ENCODE results near the gene SORCS1.

Gene SORCS1

DNA sequence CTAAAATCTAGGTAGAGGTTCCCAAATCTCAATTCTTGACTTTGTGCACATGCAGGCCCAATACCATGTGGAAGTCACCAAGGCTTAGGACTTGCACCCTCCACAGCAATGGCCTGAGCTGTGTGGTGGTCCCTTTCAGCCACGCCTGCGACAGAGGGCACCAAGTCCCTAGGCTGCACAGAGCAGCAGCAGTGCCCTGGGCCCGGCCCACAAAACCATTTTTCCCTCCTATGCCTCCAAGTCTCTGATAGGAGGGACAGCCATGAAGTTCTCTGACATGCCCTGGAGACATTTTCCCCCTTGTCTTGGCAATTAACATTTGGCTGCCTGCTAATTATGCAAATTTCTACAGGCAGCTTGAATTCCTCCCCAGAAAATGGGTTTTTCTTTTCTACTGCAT lies 375.5 kb downstream of the SORCS1 start:
- Histone ChIP-seq H3K36me3 (ENCODE audit: control insufficient read depth in 5 of 5, insufficient read depth in 5 of 5, low read length in 5 of 5) (no peaks in the 10 kb centered on the region), H3K27ac (ENCODE audit: low read depth, low read length) (no peak overlapping the region), H3K4me1 (ENCODE audit: control insufficient read depth in 5 of 5, insufficient read depth in 5 of 5, low read length in 5 of 5) (no peaks in the 10 kb centered on the region), H3K4me3 (ENCODE audit: low read depth in 1 of 5, low read length in 5 of 5) (no peak overlapping the region), H3K9ac (ENCODE audit: low read length in 5 of 5) (no peak overlapping the region), H3K27me3 (ENCODE audit: control insufficient read depth in 5 of 5, insufficient read depth in 4 of 5, low read length in 5 of 5) (no peaks in the 10 kb centered on the region), H3K9me3 (ENCODE audit: control insufficient read depth in 5 of 5, low read length in 5 of 5) (no peaks in the 10 kb centered on the region)

GRCh38 chr10:106785528-106785927 lies 379.0 kb downstream of the SORCS1 start:
- no peak overlapping the region for H3K9ac ChIP-seq (ENCODE audit: low read length in 5 of 5)

GRCh38 chr10:106780632-106781031 lies 383.9 kb downstream of the SORCS1 start:
- no peaks in the 10 kb centered on the region for H3K27me3 ChIP-seq (ENCODE audit: control insufficient read depth in 5 of 5, insufficient read depth in 4 of 5, low read length in 5 of 5)
- no peaks in the 10 kb centered on the region for H3K4me1 ChIP-seq (ENCODE audit: control insufficient read depth in 5 of 5, insufficient read depth in 5 of 5, low read length in 5 of 5)
- H3K9ac ChIP-seq (ENCODE audit: low read length in 5 of 5) = no peak overlapping the region
- no peaks in the 10 kb centered on the region for H3K36me3 ChIP-seq (ENCODE audit: control insufficient read depth in 5 of 5, insufficient read depth in 5 of 5, low read length in 5 of 5)
- H3K27ac ChIP-seq (ENCODE audit: low read depth, low read length) = no peak overlapping the region
- H3K4me3 ChIP-seq (ENCODE audit: low read depth in 1 of 5, low read length in 5 of 5) = no peak overlapping the region
- H3K9me3 ChIP-seq (ENCODE audit: control insufficient read depth in 5 of 5, low read length in 5 of 5) = no peaks in the 10 kb centered on the region

More at GRCh38 chr10:106785528-106785927, 379.0 kb downstream of the SORCS1 start:
- H3K4me1 ChIP-seq (ENCODE audit: control insufficient read depth in 5 of 5, insufficient read depth in 5 of 5, low read length in 5 of 5) = no peaks in the 10 kb centered on the region
- H3K4me3 ChIP-seq (ENCODE audit: low read depth in 1 of 5, low read length in 5 of 5) = no peak overlapping the region
- H3K36me3 ChIP-seq (ENCODE audit: control insufficient read depth in 5 of 5, insufficient read depth in 5 of 5, low read length in 5 of 5) = no peaks in the 10 kb centered on the region
- no peaks in the 10 kb centered on the region for H3K27me3 ChIP-seq (ENCODE audit: control insufficient read depth in 5 of 5, insufficient read depth in 4 of 5, low read length in 5 of 5)
- H3K9me3 ChIP-seq (ENCODE audit: control insufficient read depth in 5 of 5, low read length in 5 of 5) = no peaks in the 10 kb centered on the region
- no peak overlapping the region for H3K27ac ChIP-seq (ENCODE audit: low read depth, low read length)

DNA sequence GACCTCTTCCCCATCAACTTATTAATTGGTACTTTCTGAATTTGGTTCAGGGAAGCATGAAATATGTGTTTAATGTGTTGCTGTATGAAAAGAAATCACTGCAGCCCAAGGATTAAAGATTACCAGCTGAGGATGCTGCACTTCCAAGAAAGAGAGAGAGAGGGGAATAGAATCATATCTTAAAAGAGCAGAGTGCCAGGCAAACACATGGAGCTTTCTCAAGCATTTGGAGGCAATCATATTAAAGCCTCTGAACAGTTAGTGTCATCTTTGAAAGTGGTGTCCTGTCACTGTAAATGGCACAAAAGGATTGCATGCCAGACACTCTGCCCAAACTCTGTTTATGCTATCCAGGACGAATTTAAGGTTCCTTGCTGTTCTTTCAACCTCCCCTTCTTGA lies 386.7 kb downstream of the SORCS1 start:
- Histone ChIP-seq H3K36me3 (ENCODE audit: control insufficient read depth in 5 of 5, insufficient read depth in 5 of 5, low read length in 5 of 5) (no peaks in the 10 kb centered on the region), H3K9ac (ENCODE audit: low read length in 5 of 5) (no peak overlapping the region), H3K27me3 (ENCODE audit: control insufficient read depth in 5 of 5, insufficient read depth in 4 of 5, low read length in 5 of 5) (no peaks in the 10 kb centered on the region), H3K4me1 (ENCODE audit: control insufficient read depth in 5 of 5, insufficient read depth in 5 of 5, low read length in 5 of 5) (no peaks in the 10 kb centered on the region), H3K4me3 (ENCODE audit: low read depth in 1 of 5, low read length in 5 of 5) (no peak overlapping the region), H3K27ac (ENCODE audit: low read depth, low read length) (no peak overlapping the region), H3K9me3 (ENCODE audit: control insufficient read depth in 5 of 5, low read length in 5 of 5) (no peaks in the 10 kb centered on the region)

GRCh38 chr10:106775127-106775526 lies 389.4 kb downstream of the SORCS1 start:
- Histone ChIP-seq H3K4me1 (ENCODE audit: control insufficient read depth in 5 of 5, insufficient read depth in 5 of 5, low read length in 5 of 5) (no peaks in the 10 kb centered on the region), H3K36me3 (ENCODE audit: control insufficient read depth in 5 of 5, insufficient read depth in 5 of 5, low read length in 5 of 5) (no peaks in the 10 kb centered on the region), H3K27ac (ENCODE audit: low read depth, low read length) (no peak overlapping the region), H3K4me3 (ENCODE audit: low read depth in 1 of 5, low read length in 5 of 5) (no peak overlapping the region), H3K27me3 (ENCODE audit: control insufficient read depth in 5 of 5, insufficient read depth in 4 of 5, low read length in 5 of 5) (no peaks in the 10 kb centered on the region), H3K9me3 (ENCODE audit: control insufficient read depth in 5 of 5, low read length in 5 of 5) (no peaks in the 10 kb centered on the region), H3K9ac (ENCODE audit: low read length in 5 of 5) (no peak overlapping the region)

DNA sequence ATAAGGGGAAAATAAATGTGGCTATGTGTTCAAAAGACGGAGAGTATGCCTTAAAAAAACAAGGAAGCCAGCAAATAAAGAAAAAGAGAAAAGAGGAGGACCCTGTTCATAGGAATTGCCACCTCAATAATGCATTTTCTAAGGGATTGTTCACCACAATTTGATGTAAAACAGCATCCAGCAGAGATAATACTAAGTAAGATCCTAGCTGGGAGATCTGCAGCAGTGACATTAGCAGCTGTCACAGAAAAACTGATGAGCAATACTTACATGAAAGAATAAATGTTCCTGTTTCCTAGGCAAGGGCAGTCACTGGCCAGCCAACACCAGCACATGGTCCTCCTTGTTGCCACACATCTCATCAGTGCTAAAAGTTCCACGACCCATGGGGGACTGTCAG lies 391.5 kb downstream of the SORCS1 start:
- Histone ChIP-seq H3K27me3 (ENCODE audit: control insufficient read depth in 5 of 5, insufficient read depth in 4 of 5, low read length in 5 of 5) (no peaks in the 10 kb centered on the region), H3K36me3 (ENCODE audit: control insufficient read depth in 5 of 5, insufficient read depth in 5 of 5, low read length in 5 of 5) (no peaks in the 10 kb centered on the region), H3K4me1 (ENCODE audit: control insufficient read depth in 5 of 5, insufficient read depth in 5 of 5, low read length in 5 of 5) (no peaks in the 10 kb centered on the region), H3K9me3 (ENCODE audit: control insufficient read depth in 5 of 5, low read length in 5 of 5) (no peaks in the 10 kb centered on the region), H3K27ac (ENCODE audit: low read depth, low read length) (no peak overlapping the region), H3K9ac (ENCODE audit: low read length in 5 of 5) (no peak overlapping the region), H3K4me3 (ENCODE audit: low read depth in 1 of 5, low read length in 5 of 5) (no peak overlapping the region)

GRCh38 chr10:106771154-106771553 lies 393.4 kb downstream of the SORCS1 start:
- H3K4me1 ChIP-seq (ENCODE audit: control insufficient read depth in 5 of 5, insufficient read depth in 5 of 5, low read length in 5 of 5) = no peaks in the 10 kb centered on the region
- H3K4me3 ChIP-seq (ENCODE audit: low read depth in 1 of 5, low read length in 5 of 5) = no peak overlapping the region
- no peak overlapping the region for H3K9ac ChIP-seq (ENCODE audit: low read length in 5 of 5)
- H3K9me3 ChIP-seq (ENCODE audit: control insufficient read depth in 5 of 5, low read length in 5 of 5) = no peaks in the 10 kb centered on the region
- no peaks in the 10 kb centered on the region for H3K36me3 ChIP-seq (ENCODE audit: control insufficient read depth in 5 of 5, insufficient read depth in 5 of 5, low read length in 5 of 5)
- no peaks in the 10 kb centered on the region for H3K27me3 ChIP-seq (ENCODE audit: control insufficient read depth in 5 of 5, insufficient read depth in 4 of 5, low read length in 5 of 5)
- no peak overlapping the region for H3K27ac ChIP-seq (ENCODE audit: low read depth, low read length)

- H3K9ac ChIP-seq (ENCODE audit: low read length in 5 of 5) = no peak overlapping the region
- no peak overlapping the region for H3K27ac ChIP-seq (ENCODE audit: low read depth, low read length)
- H3K4me1 ChIP-seq (ENCODE audit: control insufficient read depth in 5 of 5, insufficient read depth in 5 of 5, low read length in 5 of 5) = no peaks in the 10 kb centered on the region
- no peak overlapping the region for H3K4me3 ChIP-seq (ENCODE audit: low read depth in 1 of 5, low read length in 5 of 5)
- H3K9me3 ChIP-seq (ENCODE audit: control insufficient read depth in 5 of 5, low read length in 5 of 5) = no peaks in the 10 kb centered on the region
- no peaks in the 10 kb centered on the region for H3K36me3 ChIP-seq (ENCODE audit: control insufficient read depth in 5 of 5, insufficient read depth in 5 of 5, low read length in 5 of 5)
- no peaks in the 10 kb centered on the region for H3K27me3 ChIP-seq (ENCODE audit: control insufficient read depth in 5 of 5, insufficient read depth in 4 of 5, low read length in 5 of 5)
Measured at GRCh38 chr10:106768204-106768603, 396.3 kb downstream of the SORCS1 start.

GRCh38 chr10:106765928-106766327 lies 398.6 kb downstream of the SORCS1 start:
- H3K27ac ChIP-seq (ENCODE audit: low read depth, low read length) = no peak overlapping the region
- no peaks in the 10 kb centered on the region for H3K4me1 ChIP-seq (ENCODE audit: control insufficient read depth in 5 of 5, insufficient read depth in 5 of 5, low read length in 5 of 5)
- no peak overlapping the region for H3K9ac ChIP-seq (ENCODE audit: low read length in 5 of 5)

GRCh38 chr10:106765241-106765754 lies 399.2 kb downstream of the SORCS1 start:
- Histone ChIP-seq H3K9ac (ENCODE audit: low read length in 5 of 5) (no peak overlapping the region), H3K9me3 (ENCODE audit: control insufficient read depth in 5 of 5, low read length in 5 of 5) (no peaks in the 10 kb centered on the region)

More at GRCh38 chr10:106765928-106766327, 398.6 kb downstream of the SORCS1 start:
- Histone ChIP-seq H3K27me3 (ENCODE audit: control insufficient read depth in 5 of 5, insufficient read depth in 4 of 5, low read length in 5 of 5) (no peaks in the 10 kb centered on the region), H3K36me3 (ENCODE audit: control insufficient read depth in 5 of 5, insufficient read depth in 5 of 5, low read length in 5 of 5) (no peaks in the 10 kb centered on the region), H3K4me3 (ENCODE audit: low read depth in 1 of 5, low read length in 5 of 5) (no peak overlapping the region), H3K9me3 (ENCODE audit: control insufficient read depth in 5 of 5, low read length in 5 of 5) (no peaks in the 10 kb centered on the region)

GRCh38 chr10:106764360-106764759 lies 400.1 kb downstream of the SORCS1 start:
- H3K9me3 ChIP-seq (ENCODE audit: control insufficient read depth in 5 of 5, low read length in 5 of 5) = no peaks in the 10 kb centered on the region
- no peaks in the 10 kb centered on the region for H3K27me3 ChIP-seq (ENCODE audit: control insufficient read depth in 5 of 5, insufficient read depth in 4 of 5, low read length in 5 of 5)
- no peak overlapping the region for H3K27ac ChIP-seq (ENCODE audit: low read depth, low read length)
- no peak overlapping the region for H3K4me3 ChIP-seq (ENCODE audit: low read depth in 1 of 5, low read length in 5 of 5)
- H3K36me3 ChIP-seq (ENCODE audit: control insufficient read depth in 5 of 5, insufficient read depth in 5 of 5, low read length in 5 of 5) = no peaks in the 10 kb centered on the region
- no peaks in the 10 kb centered on the region for H3K4me1 ChIP-seq (ENCODE audit: control insufficient read depth in 5 of 5, insufficient read depth in 5 of 5, low read length in 5 of 5)
- H3K9ac ChIP-seq (ENCODE audit: low read length in 5 of 5) = no peak overlapping the region

More at GRCh38 chr10:106765241-106765754, 399.2 kb downstream of the SORCS1 start:
- H3K36me3 ChIP-seq (ENCODE audit: control insufficient read depth in 5 of 5, insufficient read depth in 5 of 5, low read length in 5 of 5) = no peaks in the 10 kb centered on the region
- H3K4me3 ChIP-seq (ENCODE audit: low read depth in 1 of 5, low read length in 5 of 5) = no peak overlapping the region
- H3K27ac ChIP-seq (ENCODE audit: low read depth, low read length) = no peak overlapping the region
- H3K4me1 ChIP-seq (ENCODE audit: control insufficient read depth in 5 of 5, insufficient read depth in 5 of 5, low read length in 5 of 5) = no peaks in the 10 kb centered on the region
- H3K27me3 ChIP-seq (ENCODE audit: control insufficient read depth in 5 of 5, insufficient read depth in 4 of 5, low read length in 5 of 5) = no peaks in the 10 kb centered on the region
